Stimulated activated naive CD8-positive, alpha-beta T cell treated with anti-CD3 and anti-CD28 coated beads, Interleukin-15, Interleukin-2, amounts not matched to agents 100 U/mL and 50 U/mL, for 24 hours (primary cell): ENCODE measurements around the gene EIF4E.
"Not testable (repeated sequence)": the region's sequence is repeated elsewhere in the genome, so short reads cannot be mapped to it uniquely, and the experiment has no call there.

Experiments
- ATAC-seq: fragments of 150-1000 bp; cut with Tn5 transposase; one replicate; pipeline ENCODE4 v1.10.0; 2021
- DNase-seq: peaks from one replicate; pipeline ENCODE4 v3.0.0; 2021

Gene EIF4E

GRCh38 chr4:98873059-98873458 is 55.9 kb downstream of the EIF4E start:
- ATAC-seq (no peak), DNase-seq (no peak)

GRCh38 chr4:98872120-98872906 is 56.6 kb downstream of the EIF4E start:
- not testable (repeated sequence) for DNase-seq, ATAC-seq

GRCh38 chr4:98867648-98868047 is 61.3 kb downstream of the EIF4E start:
- no peak for DNase-seq
- no peak for ATAC-seq

- ATAC-seq, result no peak
- no peak for DNase-seq
Measured at GRCh38 chr4:98865059-98865458, 63.9 kb downstream of the EIF4E start.

GRCh38 chr4:98864560-98864959 is 64.4 kb downstream of the EIF4E start:
- ATAC-seq (peak; percentile 55), DNase-seq (no peak)

- no peak for DNase-seq
- no peak for ATAC-seq
Measured at GRCh38 chr4:98862371-98862770, 66.6 kb downstream of the EIF4E start.

- ATAC-seq (no peak), DNase-seq (no peak)
Measured at GRCh38 chr4:98861100-98861884, 67.6 kb downstream of the EIF4E start.

GRCh38 chr4:98851806-98852205 is 77.1 kb downstream of the EIF4E start:
- DNase-seq, result no peak

GRCh38 chr4:98850937-98851336 is 78.0 kb downstream of the EIF4E start:
- DNase-seq, result no peak
- no peak for ATAC-seq

More at GRCh38 chr4:98851806-98852205, 77.1 kb downstream of the EIF4E start:
- ATAC-seq, result no peak

GRCh38 chr4:98848448-98848847 is 80.5 kb downstream of the EIF4E start:
- ATAC-seq, result no peak
- DNase-seq, result no peak

- no peak for ATAC-seq
- no peak for DNase-seq
Measured at GRCh38 chr4:98845960-98846359, 83.0 kb downstream of the EIF4E start.

- not testable (repeated sequence) for ATAC-seq, DNase-seq
Measured at GRCh38 chr4:98842917-98843316, 86.0 kb downstream of the EIF4E start.

GRCh38 chr4:98838977-98839618 is 89.8 kb downstream of the EIF4E start:
- no peak for ATAC-seq
- no peak for DNase-seq

- ATAC-seq, result no peak
- no peak for DNase-seq
Measured at GRCh38 chr4:98838531-98838930, 90.4 kb downstream of the EIF4E start.

- no peak for ATAC-seq
Measured at GRCh38 chr4:98833384-98833783, 95.5 kb downstream of the EIF4E start.

GRCh38 chr4:98831036-98831435 is 97.9 kb downstream of the EIF4E start:
- ATAC-seq, DNase-seq: not testable (repeated sequence)

More at GRCh38 chr4:98833384-98833783, 95.5 kb downstream of the EIF4E start:
- DNase-seq, result no peak
